Activated effector memory CD4-positive, alpha-beta T cell treated with Interleukin-2 at 50 U/mL for 16 hours (primary cell): ENCODE data around the gene CWC27.

Source experiments
- DNase-seq: peaks from one replicate; pipeline ENCODE4 v3.0.0-alpha.2; 2020

The CWC27 gene

DNA sequence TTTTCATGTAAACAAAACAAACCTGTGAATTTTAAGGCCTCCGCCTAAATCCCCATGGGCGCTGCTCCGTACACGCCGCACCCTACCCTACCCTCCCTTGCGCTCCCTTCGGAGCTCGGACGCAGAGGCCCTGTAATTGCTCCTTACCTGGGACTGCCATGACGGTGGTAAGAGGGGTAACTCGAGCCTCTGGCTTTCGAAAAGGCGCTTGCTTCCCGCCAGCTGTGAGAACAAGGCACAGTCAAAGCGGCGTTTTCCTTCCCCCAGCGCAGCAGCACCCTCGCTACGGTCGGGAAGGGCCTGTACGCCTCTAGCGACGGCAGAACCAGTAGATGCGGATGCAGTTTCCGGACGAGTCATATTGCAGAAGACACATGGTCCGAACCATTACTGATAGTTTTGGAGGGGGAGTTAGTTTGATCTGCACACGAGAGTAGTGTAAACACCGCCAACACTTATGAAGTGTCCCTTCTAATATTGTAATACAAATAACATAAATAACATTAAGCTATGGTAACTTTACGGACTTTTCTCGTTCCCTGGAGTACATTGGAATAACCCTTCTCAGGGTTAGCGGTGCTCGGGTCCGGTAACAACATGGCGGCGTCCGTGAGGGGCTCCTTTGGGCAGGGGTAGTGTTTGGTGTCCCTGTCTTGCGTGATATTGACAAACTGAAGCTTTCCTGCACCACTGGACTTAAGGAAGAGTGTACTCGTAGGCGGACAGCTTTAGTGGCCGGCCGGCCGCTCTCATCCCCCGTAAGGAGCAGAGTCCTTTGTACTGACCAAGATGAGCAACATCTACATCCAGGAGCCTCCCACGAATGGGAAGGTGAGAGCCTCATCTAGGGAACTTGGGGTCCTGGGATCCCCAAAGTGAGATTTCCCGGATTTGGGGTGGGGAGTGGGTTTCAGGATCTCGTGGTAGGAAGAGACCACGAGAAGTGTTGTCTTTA lies at the start of gene CWC27, which contains the start of gene SREK1IP1:
Gene CWC27 (plus strand): TSS at position 573 of the 955 bp plus-strand sequence. CDS start 217 bp downstream, at position 790.
Gene SREK1IP1 (minus strand): TSS at position 334 of the 955 bp plus-strand sequence. CDS start 174 bp downstream, at position 160.
- peak; percentile 74 for DNase-seq

DNA sequence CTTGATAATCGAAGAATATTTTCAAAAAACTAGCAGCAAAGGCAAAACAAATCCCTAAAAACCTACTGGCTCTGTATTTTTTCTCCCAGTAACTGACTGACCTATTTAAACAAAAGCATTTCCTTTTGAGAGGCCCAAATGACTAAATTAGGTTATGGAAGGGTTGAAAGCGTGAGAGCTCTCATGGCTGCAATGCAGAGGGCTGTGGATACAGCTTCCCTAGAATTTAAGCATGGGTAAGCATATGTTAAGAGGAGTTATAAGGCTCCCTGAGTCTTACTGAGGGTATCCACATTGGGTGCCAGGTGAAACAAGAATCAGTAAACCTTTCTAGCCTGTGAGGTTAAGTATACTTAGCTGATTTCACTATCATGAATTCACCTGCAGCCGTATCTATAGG lies 46.1 kb upstream of the CWC27 start:
- DNase-seq = no peak

DNA sequence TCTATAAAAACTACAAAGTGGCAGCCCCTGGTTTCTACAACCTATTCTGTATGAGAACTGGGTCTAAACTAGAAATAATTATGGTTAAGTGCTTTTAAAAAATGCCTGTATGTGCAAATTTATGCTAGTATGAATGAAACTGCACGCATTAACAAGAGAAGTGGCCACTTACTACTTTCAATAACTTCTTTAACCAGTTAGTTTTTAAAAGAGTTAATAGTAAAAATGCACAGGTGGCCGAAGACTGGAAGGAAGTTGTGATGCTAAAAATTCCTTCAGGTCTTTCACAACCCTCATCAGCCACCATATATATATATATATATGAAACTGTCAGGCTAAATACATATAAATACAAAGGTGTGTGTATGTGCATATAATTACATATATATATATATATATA lies 41.6 kb upstream of the CWC27 start:
- DNase-seq = no peak

GRCh38 chr5:64742411-64742810 lies 26.3 kb upstream of the CWC27 start:
- no peak for DNase-seq

DNA sequence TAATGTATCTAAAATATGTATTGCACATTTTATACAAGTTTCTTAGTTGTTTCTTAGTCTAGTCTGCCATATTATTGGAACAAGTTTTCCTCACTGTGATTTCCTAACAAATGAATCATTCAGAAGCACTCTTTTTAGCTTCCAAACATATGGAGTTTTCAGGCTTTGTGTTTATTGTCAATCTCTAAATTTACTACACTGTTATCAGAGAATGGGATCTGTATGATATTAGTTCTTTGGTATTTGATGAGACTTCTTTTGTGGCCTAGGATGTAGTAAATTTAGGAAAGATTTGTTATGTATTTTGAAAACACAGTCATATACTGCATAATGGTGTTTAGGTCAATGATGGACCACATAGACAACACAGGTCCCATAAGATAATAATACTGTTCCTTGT lies 25.9 kb upstream of the CWC27 start:
- DNase-seq = no peak

DNA sequence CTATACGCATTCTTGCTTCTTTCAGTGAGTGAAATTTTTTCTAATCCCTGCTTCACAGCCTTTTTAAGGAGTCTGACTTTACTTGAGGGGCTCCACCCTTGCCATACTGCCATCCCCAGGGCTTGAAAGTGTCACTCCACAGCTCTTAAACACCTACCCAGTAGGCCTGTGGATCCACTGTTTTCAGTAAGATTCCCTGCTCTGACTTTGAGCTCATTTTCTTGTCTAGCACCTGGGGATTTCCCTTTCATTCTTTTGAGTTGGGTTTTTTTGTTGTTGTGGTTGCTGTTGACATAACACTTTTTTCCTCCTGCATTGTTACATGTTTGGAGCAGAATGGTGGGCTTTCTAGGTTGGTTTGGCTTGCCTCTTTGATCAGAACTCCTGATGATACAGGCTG lies 23.8 kb upstream of the CWC27 start:
- no peak for DNase-seq

- DNase-seq = no peak
Measured at GRCh38 chr5:64746446-64746845, 22.3 kb upstream of the CWC27 start.

- no peak for DNase-seq
Measured at GRCh38 chr5:64749385-64749784, 19.3 kb upstream of the CWC27 start.

GRCh38 chr5:64754066-64754465 lies 14.7 kb upstream of the CWC27 start:
- no peak for DNase-seq

DNA sequence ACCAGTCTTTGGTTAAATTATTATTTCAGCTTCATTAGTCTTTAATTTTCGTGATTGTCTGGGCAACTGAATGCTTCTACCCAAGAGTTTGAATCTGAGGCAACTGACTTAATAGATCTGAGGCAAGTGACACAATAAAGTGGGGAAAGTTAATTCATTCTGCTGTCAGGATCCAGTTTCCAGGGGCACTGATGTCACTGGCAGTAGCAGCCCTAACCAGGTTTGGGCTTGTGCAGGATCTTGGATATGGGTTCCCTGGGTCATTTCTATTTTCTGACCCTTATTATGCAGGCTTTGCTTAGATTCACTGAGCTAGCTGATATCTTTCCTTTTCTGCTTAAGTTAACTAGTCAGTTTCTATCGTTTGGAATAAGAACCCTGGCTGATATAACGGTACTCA lies 9.8 kb upstream of the CWC27 start:
- no peak for DNase-seq

DNA sequence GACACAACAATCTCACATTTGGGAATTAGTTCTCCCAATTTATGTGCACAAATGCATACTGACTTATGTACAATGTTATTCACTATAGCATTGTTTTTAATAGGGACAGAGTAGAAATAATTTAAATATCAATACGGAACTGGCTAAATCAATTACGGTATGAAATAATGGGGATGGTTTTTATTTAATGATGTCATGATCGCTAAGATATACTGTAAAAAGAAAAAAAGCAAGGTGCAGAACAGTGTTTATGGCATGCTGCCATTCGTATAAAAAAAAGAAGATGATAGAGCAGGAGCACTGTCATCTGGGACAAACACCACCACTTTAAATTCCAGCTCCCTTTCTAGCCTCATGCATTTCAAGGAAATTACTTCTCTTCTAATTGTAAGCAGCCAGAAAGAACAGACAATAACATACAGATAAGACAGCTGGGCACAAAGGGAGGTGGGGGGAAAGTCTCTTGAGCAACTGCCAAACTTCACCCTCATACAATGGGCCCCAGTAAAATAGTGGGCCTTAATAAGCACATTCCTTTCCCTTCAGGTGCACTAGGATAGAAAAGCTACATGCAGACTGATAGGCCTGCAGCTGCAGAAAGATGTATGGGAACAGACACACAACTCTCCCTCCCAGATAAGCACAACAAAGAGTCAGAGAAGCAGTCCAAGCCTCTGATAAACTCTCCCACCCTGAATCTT lies 8.6 kb upstream of the CWC27 start:
- no peak for DNase-seq

DNA sequence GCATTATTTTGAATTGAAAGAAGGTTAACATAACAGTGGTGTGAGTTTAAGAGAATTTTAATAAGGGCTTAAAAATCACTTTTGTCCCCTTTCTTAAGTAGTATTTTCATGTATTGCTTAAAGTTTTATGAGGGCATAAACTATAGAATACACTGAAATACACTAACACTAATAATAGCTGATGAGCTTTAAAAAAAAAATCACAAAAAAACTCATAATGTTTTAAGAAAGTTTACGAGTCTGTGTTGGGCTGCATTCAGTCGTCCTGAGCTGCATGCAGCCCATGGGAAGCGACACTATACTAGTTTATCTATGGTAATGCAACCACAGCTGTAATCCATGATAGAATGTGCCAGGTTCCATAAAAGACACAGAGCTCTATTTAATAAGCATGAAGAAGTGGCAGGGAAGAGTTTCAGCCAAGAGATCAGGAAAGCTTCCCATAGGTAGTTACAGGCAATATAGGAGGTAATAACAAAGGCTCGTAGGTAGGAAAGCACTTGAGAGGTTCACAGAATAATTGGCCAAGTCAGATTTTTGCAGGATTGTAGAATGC lies 4.7 kb upstream of the CWC27 start:
- no peak for DNase-seq

DNA sequence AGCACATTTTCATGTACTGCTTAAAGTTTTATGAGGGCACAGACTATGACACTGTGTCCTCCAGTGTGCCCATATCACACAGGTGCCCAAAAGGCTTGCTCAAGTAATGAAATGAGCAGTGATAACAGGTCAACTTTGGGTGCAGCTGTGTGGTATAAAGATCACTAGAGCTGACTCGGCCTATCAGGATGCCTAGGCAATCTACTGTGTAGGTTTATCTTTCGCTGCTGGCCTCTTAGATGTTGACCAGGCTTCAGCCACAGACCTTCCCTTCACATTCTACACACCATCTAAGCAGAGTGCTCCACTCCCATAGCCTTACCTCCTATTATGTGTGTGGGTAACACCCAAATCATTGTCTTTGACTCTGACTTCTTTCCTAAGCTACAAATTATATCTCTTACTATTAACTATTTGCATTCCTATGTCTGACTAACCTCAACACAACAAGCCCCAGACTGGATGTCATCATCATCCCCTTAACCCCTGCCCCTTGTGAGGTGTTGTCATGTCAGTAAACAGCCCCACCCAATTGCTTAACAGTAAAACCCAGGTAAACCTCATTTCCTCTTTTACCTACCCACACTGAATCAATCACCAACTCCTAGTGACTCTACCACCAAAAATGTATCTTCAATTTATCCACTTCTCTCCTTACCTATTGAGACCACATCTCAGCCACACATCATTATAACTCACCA lies 2.8 kb upstream of the CWC27 start:
- no peak for DNase-seq

GRCh38 chr5:64766941-64767340 lies 1.8 kb upstream of the CWC27 start:
- no peak for DNase-seq

- no peak for DNase-seq
Measured at GRCh38 chr5:64767959-64768357, 772 bp upstream of the CWC27 start.

DNA sequence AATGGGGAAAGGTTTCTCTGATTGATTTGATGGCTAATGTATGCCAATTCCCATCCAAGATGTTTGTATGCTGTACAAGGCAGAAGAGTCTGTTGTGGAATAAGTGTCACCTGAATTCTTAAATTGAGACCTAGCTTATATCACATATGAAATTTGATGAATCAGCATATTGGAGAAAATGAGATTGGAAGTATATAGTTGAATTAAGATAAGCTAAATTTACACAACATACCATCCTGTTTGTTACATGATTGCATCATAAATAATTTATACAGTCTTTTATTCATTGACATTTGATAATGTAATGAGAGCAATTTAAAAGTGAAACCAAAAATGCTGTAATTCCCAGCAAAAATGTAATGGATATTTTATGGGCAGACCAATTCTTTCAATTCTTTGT lies 1.1 kb downstream of the CWC27 start:
- no peak for DNase-seq

DNA sequence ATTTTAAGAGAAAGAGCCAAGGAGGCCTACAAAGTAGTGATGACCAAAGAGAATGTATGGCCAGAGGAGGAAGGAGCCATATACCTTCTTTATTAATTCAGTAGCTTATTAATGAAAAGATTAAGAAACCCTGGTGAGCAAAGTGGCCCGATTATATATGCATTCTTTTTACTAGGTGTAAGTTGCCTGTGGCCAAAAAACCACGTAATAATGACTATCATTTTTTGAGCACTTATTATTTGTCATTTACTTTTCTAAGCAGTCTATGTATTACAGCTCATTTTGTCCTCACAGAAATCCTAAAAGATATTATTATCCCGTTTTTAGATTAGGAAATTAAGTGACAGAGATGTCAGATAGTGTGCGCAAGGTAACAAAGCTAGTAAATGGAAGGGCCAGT lies 3.0 kb downstream of the CWC27 start:
- DNase-seq = no peak

DNA sequence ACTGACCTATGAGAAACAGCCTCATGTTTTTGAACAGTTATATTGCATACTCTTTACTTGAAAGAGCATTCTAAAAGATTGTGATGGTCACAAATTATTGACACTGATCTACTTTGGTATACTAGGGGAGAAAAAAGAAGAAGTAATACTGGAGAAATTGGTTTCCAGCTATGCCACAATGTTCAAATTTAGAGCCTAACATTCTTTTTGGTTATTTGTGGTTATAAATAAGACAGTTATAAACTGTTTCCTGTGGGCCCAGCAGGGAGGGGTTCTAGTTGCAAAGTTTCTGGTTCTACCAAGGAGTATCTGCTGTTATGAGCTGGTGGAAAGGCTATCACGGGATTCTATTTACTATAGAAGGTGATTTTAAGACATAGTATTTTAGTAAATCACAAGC lies 4.8 kb downstream of the CWC27 start:
- DNase-seq = no peak

- no peak for DNase-seq
Measured at GRCh38 chr5:64775291-64775690, 6.6 kb downstream of the CWC27 start.

DNA sequence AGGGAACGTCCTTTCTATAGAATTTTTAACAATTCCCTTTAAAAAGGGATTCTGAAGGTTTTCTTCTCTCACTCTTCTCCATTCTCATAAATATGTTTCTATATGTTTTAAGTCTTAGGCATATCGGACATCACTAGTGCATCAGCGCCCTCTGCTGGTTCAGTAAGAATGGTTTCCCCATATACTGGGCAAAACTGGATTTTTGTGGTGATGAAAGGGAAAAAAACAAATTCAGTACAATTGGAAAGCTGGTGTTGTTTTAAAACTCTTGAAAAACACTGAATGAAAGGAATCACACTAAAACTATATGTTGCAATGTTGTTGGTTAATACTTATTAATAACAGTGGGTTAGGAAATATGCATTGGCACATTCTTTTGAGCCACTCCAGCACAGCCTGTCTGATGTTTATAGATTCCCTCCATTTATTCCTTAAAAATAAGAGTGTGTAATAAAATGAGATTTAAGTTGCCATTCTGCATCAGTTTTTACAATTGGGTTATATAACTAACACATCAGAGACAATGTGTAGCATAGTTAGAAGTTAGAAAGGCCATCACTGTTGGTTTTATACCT lies 15.8 kb downstream of the CWC27 start:
- DNase-seq = peak; percentile 29

DNA sequence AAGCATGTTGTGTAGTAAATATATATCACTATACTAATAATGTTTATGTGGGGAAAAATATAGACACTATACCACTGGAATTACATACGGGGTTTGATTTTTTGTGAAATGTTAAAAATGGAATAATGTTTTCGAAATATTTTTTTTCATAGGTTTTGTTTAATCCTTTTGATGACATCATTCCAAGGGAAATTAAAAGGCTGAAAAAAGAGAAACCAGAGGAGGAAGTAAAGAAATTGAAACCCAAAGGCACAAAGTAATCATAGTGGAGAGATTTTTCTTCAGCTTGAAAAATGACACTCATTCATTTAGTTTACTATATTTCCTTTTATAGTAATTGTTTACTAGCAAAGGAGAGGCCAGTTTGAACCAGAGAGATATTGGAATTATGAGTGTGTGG lies 17.6 kb downstream of the CWC27 start:
- DNase-seq = no peak

DNA sequence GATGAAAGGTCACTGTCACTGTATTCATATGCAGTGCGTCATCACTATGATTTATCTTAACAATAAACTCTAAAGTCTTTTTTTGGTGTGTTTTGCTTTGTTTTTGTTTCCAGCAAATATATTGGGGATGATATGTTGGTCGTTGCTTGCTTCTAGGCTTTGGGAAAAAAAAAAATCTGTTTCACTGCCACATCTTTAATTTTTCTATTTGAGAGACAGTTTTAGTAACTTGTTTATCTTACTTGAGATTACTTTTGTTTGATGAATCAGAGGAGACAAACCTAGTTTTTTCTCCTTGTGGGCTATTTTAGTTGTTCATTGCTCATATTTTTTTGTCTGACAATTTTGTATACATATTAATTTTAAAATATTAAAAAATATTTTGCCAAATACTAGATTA lies 19.4 kb downstream of the CWC27 start:
- DNase-seq = no peak

GRCh38 chr5:64789457-64789856 lies 20.7 kb downstream of the CWC27 start:
- DNase-seq = no peak
